HL-60/S4 (cell line): ENCODE results near the gene NDUFS5.
"Not testable (repeated sequence)": the region's sequence is repeated elsewhere in the genome, so short reads cannot be mapped to it uniquely, and the experiment has no call there.

Experiments
- in situ Hi-C: fragments of 300-500 bp; cut with MboI; formaldehyde crosslinking; loops from 2 replicates; pipeline ENCODE4 v1.14.3; 2022; ENCODE audit warnings: low sequenced_read_pairs

NDUFS5 gene

DNA sequence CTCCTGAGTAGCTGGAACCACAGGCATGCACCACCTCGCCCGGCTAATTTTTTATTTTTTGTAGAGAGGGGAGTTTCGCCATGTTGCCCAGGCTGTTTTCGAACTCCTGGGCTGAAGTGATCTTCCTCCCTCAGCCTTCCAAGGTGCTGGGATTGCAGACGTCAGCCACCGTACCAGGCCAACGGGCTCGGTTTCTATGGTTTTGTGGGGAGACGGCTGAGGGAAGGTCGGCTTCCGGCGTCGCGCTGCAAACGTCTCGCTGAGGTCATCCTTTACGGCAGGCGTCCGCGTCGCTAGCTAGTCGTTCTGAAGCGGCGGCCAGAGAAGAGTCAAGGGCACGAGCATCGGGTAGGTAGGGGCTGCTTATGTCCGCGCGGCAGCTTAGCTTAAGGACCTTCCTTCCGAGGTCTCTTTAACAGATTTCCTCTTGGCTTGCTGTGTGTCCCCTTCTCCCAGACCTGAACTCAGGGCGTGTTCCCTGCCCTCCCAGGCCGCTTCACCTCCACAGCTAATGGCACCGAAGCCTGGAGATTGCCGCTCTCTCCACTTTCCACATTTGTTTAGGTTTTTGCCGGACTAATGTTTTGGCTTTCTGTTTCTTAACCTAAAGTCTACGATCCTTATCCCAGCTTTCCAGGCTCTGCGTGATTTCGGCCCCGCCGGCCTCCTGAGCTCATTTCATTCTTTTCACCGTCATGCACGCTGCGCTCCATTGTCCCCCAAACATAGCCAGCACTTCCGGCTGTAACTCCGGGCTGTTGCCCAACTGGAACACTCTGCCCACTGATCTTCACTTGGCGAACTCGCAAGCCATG, at the start of gene NDUFS5:
Gene NDUFS5, plus strand, starts transcription at position 300 of the 815 bp plus-strand sequence. CDS start 2,375 bp downstream, outside the sequence.
- in situ Hi-C loops: no loop called here

DNA sequence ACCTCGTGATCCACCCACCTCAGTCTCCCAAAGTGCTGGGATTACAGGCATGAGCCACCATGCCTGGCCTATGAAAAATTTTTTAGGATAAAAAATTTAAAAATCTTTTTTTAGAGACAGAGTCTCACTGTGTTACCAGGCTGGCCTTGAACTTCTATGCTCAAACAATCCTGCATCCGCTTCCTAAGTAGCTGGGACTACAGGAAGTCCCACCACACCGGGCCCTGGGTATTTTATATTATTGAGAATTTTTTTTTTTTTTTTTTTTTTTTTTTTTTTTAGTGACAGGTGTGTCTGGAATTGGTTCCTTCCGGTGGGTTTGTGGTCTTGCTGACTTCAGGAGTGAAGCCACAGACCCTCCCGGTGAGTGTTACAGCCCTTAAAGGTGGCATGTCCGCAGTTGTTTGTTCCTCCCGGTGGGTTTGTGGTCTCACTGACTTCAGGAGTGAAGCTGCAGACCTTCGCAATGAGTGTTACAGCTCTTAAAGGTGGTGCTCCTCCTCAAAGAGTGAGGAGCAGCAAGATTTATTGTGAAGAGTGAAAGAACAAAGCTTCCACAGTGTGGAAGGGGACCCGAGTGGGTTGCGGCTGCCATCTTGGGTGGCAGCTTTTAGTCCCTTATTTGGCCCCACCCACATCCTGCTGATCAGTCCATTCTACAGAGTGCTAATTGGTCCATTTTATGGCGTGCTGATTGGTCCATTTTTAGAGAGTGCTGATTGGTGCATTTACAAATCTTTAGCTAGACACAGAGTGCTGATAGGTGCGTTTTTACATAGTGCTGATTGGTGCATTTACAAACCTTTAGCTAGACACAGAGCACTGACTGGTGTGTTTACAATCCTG, 48.5 kb upstream of the NDUFS5 start:
- in situ Hi-C loops: not testable (repeated sequence)

DNA sequence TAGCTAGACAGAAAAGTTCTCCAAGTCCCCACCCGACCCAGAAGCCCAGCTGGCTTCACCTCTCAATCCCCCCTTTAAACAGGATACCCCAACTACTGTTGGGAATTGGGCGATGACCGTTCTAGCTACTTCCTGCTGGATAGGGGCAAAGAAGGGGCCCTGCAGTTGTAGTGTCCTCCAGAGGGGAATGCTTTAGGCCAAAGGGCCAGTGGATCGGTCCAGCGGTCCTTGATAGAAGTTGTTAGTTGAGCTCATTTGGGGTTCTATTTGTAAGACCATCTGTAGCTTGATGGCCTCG, 48.0 kb upstream of the NDUFS5 start:
- in situ Hi-C loops: not testable (repeated sequence)

DNA sequence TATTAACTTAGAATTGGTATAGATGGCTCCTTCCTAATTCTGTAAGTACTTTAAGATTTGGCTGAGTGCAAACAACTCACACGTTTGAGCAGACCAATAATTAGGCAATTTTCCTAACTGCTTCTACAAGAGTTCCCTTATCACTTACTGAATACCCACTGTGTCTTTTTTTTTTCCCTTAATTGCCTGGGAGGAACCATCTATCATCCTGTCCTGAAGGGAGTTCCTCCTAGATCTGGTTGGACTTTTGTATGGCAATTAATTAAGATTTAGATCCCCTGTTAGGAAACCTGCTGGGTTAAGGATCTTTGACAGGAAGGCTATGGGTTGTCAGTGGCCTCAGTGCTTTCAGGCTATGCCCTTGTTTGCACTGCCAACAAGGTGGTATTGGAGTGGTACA, 46.8 kb upstream of the NDUFS5 start:
- in situ Hi-C loops: not testable (repeated sequence)

DNA sequence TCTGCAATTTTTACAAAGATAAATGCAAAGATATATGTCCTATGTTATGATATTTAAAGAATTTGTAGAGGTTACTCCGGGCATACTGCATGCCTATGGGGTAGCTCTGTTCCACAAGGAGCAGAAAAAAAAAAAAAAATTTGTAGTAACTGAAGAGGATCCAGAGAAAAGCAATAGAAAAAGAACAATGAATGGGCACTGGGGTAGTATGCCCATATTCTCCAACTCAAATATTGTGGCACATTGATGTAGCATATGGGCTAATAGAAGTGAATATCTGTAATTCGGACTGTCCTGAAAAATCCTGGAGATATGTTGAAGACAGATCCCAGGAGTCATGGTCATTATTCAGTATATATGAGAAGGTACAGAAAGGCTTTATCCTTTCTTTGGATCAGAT, 36.2 kb upstream of the NDUFS5 start:
- in situ Hi-C loops: no loop called here

DNA sequence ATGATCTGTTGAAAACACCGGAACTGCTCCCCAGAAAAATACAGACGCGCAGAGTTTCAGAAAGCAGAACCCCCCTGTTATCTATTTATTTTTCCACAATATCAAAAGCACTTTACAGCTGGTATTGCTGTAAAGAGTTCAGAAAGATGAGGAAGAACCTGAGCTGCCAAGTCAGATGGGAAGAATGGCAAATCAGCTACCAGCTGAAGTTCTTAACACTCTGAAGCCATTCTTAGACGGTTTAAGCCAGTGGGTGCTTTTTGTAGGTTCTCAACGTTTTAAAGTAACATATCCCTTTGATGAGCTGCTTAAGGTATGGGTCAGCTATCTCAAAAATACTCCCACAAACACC, 35.8 kb upstream of the NDUFS5 start:
- in situ Hi-C loops: no loop called here

DNA sequence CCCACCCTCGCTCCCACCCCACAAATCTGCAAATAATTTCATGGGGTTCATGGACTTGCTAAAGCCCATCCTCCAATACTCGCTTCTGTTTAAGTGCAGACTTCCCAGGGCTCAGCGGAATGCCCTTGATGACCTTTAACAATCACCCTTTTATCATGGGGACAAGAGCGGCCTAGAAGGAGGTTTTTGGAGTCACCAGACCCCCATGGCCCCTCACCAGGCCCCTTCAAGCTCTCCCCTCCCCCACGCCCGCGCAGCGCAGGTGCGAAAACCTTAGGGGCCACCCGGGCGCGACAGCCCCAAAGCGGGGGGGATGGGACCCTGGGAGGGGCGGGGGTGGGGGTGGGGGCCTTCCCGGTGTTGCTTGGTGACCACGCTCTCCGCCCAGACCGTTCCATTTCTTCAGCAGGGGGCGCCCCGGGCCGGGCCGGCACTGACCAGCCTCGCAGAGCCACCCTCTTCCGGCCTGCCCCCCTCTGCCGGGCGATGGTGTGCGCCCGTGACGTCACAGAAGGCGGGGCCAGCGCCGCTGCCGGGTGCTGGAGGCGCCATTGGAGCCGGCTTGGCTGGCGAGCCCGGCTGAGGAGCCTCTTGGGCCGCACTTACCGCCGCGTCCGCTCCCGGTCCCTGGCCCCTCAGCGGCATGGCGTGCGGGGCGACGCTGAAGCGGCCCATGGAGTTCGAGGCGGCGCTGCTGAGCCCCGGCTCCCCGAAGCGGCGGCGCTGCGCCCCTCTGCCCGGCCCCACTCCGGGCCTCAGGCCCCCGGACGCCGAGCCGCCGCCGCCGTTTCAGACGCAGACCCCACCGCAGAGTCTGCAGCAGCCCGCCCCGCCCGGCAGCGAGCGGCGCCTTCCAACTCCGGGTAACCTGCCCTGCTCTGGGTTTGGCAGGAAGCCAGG, 35.2 kb upstream of the NDUFS5 start, which contains the start of gene AKIRIN1:
Gene AKIRIN1, plus strand, starts transcription at position 539 of the 900 bp plus-strand sequence. Its CDS starts 105 bp downstream, at position 644.
- in situ Hi-C loops: no loop called here

DNA sequence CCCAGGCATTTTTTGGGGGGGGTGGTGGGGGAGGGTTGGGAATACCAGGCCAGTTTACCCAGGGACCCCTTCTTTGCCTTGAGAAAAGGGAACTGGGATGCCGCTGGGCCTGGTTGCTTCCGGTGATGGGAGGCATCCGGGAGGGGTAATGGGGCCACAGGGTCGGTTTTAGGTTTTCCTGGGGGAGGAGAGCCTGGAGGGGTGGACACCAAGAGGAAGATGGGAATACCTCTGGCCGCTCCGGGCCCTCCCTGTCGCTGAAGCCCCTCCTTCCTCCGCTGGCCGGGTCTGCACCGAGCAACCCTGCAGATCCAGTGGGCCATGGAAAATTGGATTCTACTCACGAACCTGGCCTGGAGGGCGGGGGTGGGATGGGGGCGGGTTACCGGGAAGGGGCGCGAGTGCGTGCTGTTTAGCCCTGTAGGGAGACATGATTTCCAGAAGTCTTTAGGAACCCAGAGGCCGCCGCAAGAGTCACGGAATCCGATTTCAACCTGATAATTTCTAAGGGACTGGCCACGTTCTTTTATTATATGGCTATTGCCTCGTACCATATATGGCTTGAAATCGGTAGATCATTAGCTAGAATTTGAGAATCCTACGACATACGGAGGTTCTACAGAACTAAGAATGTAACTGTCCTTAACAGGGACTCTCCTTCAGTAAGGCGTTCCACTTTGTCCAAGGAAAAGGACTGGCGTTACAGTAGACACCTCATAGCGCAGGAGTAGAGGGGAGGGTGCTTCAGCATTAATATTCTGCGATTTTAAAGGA, 34.3 kb upstream of the NDUFS5 start:
- in situ Hi-C loops: no loop called here

DNA sequence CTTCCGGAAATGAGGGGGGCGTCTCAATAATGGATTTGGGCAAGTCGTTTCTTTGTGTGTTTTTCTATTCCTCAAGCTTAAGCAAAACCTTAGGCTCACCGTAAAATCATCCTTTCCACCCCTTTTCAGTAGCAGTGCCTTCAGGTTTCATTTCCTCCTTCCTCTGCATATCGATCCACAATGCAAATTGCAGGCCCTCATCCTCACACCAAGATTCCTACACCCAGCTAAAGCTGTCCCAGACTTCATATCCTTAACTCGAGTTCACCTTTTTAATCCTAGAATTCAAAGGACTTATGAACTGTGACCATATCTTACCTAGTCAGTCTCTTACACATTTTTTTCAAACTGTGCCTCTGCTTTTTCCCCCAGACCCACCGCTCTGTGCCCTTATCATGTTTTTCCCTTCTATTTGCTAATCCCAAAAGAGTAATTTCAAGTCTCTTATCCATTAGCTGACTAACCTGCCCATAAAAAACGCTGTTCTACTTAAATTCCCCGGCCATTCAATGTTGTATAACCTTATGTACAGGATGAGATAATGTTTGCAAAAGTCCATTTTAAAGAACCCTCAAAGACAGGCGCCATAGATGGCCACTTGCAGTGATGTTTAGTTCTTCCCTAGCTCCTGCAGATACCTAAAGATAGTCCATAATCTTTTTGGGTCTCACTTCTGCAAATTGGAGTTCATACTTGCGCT, 33.6 kb upstream of the NDUFS5 start:
- in situ Hi-C loops: no loop called here

DNA sequence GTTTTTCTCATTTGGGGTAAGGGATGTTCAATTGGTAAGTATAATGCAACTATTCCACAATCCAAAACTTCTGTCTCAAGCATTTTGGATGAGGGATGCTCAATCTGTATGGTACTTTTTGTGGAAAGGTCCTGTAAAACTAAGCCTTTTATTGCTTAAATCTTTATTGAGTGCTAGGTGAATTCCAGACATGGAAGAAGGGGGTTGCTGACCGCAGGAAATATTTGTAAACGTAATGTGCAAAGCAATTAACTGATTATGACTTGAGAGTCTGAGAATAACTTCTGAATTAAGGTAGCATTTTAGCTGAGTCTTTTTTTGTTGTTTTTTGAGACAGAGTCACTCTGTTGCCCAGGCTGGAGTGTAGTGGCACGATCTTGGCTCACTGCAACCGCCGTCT, 32.0 kb upstream of the NDUFS5 start:
- in situ Hi-C loops: no loop called here

DNA sequence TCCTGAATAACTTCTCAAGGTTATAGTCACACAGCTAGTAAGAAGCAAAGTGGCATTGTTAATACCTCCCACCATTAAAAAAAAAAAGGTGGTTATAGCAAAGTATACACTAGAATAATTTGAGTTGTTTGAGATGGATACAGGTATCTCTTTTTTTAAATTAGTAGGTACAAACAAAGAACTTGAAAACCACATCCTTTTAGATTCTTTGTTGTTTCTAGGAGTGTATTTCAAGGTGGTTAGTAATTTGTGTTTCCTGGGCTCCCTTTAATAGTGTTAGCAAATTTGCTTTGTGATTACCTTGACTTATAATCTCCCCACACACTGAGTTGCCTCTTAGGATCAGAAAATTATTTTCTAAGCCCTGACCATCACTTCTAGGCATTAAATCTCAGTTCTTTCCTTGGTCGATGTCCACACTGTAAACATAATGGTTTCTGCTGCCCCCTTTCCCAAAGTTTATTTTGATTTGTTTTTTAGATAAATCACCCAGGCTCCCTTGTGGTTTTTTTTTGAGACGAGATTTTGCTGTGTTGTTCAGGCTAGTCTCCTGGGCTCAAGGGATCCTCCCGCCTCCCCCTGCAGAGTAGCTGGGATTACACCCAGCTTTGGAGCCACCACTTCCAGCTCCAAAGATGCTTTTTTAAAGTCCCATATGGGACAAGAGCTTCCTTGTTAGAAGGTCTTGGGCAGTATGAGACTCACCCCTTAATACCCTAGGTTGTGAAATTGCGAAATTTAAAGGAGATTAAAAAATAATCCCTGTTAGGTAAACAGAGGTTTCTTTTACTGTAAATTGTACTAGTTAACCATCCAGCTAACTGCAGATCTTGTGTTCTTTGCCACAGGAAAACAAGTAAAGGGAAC, 28.9 kb upstream of the NDUFS5 start:
- in situ Hi-C loops: no loop called here

DNA sequence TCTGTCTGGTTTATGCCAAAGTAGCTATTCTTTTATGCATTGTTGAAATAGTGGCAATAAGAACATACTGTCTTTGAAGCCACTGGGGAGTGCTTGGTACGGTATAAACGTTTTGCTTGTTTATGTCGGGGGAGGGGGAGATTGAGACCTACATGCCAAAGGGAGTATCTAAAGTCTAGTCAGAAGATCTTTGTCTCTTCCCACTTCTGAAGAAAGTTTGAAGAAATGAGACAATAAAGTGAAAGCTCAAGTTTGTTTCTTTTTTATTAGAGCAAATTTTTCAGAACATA, 28.3 kb upstream of the NDUFS5 start:
- in situ Hi-C loops: no loop called here

DNA sequence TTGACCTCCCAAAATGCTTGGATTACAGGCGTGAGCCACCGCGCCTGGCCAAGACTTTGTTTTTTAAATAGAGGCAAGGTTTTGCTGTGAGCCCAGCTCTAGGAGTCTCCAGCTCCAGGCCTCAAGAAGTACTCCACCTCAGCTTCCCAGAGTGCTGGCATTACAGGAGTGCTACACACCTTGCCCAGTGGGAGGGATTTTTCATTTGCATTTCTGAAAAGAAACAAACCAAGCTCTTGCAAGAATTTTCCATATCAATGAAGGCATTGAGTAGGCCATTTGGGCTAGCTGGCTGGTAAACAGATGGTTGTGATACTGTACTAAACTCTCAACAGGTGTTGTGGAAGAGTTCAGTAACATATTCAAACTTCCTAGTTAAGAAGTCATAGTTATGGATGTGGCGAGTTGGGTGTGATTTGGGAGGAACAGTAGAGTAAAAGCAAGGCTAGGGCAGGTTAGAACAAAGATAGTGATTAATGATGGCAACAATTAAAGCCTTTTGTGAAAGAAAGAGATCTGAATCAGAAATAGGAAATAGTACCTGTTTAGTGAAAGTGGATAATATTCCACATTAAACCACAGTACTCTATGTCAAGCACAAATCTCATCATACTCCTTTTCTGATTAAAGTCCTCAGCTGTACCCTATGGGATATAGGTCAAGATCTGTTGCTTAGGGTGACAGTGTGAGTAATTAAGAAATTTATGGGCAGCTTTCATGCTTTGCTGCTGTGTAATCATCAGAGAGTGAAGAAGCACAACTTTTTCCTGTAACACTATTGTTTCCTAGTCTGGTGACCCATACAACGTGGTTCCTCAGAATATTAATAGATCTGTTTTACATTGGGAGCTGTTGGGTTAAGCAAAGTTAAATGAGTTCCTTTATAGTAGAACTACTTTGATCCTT, 24.4 kb upstream of the NDUFS5 start:
- in situ Hi-C loops: no loop called here

DNA sequence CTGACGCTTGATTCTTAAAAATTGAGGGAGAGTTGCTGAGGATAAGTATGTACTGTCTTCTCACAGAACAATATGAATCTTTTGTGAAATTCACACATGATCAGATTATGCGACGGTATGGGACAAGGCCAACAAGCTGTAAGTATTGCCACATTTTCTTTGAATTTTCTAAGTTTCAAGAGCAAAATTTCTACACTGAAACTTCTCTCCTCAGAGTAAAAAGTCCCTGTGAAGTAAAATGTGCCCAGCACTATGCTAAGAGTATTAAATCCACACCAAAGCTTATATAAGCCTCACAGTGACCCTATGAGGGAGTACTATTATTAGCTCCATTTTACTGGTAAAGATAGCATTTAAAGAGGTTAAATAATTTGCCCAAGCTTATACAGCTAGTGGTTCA, 22.9 kb upstream of the NDUFS5 start:
- in situ Hi-C loops: no loop called here

DNA sequence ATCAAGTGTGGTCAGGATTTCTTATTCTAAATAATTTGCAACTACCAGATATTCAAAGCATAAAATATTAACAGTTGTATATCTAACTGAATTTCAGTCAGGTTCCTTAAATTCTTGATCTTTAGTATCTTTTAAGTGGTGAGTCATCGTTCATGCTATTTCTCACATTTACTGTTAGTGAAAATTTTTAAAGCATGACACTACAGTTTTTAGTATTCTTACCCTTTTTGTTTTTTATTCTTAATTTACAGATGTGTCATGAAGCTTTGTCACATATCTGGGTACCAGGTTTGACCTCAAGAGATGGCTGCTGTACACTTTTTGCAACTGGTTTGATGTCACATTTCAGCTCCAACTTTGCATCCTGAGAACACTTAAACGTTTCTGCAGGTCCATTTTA, 22.4 kb upstream of the NDUFS5 start:
- in situ Hi-C loops: no loop called here

DNA sequence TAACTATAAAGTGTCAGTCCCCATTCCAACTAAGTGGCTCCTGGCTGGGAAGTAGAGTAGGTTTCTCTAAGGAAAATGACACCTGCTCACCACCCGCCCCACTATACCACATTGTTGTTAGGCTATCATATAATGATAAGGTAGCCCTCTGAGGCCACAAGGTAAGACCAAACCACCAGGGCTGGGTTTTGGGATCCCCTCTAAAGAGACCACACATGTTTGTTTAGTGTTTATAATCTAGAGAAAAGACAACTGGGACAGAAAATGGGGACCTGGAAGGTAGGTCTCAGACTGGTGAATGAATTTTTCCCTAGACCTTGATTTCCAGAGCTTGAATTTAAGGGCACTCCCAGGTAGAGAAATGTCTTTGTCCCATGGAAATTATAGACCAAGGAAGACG, 19.9 kb upstream of the NDUFS5 start:
- in situ Hi-C loops: no loop called here

DNA sequence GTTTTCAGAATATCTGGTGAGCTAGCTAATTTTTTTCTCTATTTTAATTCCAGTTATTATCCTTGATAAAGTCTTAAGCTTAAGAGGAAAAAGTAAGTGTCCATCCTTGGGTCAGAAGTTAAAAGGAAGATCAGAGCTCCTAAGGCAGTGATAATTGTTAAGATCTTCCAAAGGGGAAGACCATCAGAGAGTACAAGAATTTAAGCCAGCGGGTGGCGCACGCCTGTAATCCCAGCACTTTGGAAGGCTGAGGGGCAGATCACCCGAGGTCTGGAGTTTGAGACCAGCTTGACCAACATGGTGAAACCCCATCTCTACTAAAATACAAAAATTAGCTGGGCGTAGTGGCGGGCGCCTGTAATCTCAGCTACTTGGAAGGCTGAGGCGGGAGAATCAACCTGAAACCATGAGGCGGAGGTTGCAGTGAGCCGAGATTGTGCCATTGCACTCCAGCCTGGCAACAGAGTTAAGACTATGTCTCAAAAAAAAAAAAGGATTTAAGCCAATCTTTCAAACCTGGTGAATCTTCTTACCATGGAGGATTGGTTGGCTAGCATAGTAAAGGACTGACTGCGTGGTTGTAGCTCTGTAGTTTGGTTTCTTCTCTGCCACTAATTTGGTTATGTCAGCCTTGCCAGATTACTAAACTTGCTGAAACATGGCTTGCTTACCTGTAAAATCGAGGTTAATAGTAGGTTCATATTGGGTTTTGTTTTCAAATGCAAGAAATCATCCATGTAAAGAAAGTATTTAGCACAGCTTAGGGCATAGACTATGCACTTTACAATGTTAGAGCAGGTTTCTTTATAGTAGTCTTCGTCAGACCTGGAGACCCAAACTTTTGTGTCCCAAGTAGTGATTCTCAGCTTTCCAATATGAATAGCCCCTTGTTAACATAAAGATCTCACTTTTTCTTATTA, 19.2 kb upstream of the NDUFS5 start:
- in situ Hi-C loops: no loop called here
